ENCODE results near the gene PPP1R14B. TPM values are rescaled to one million over a fixed set of nuclear protein-coding genes. Genes with fewer than 3 reads are reported as not detected.

The PPP1R14B gene
- total and polyA plus RNA-seq, 2 of the 13 experiments (the other 11 are each of a cell fraction or from before 2014, with no cell fraction given), result 110 to 148 TPM

DNA sequence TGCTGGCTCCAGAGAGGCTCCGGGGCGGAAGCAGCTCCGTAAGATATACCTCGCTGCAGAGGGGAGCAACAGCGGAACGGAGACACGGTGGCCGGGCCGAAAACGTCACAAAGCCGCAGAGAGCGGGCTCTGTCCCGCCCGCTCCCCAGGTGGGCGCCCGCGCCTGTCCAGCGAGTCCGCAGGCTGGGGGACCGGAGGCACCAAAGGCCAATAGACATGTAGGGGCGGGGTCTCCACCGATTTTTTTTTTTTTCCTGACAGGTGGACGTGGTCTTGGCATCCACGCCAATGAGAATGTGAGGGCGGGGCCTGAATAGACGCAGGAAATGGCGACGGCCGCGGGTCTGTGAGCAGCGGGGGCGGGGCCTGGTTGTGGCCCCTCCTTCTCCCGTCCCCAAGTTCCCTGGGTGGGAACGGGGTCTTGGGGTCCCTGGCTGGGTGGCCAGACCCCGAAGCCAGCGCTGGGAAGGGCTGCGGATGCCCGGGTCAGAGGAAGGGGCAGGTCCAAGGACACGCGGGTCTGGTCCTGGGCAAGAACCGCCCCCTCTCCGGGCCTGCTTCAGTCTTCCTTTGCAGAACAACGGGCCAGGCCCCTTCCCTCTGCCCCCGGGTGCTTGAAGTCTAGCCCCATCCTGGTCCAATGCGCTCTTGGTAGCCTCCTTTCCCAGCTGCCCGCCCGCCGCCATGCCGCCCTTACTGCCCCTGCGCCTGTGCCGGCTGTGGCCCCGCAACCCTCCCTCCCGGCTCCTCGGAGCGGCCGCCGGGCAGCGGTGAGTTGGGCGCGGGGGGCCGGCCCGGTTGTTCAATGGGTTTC, 16.4 kb downstream of the PPP1R14B start, which contains the start of gene DNAJC4 (continued):
- no peak for TF ChIP-seq MLXIP (CRISPR knock-in tag; IDR thresholded peaks at IDR 0.05; ENCODE audit: borderline replicate concordance)
- TF ChIP-seq ZNF790 (CRISPR knock-in tag; IDR thresholded peaks at IDR 0.05; ENCODE audit: borderline replicate concordance), result no peak
- peak; percentile 82; the same call in 1 of the 2 replicates for TF ChIP-seq TMF1 (CRISPR knock-in tag; IDR thresholded peaks at IDR 0.05; ENCODE audit: low read depth)
- TF ChIP-seq KDM5B (CRISPR knock-in tag; IDR thresholded peaks at IDR 0.05; ENCODE audit: borderline replicate concordance), result peak; percentile 78; the same call in 1 of the 2 replicates
- TF ChIP-seq ZNF552 (CRISPR knock-in tag; IDR thresholded peaks at IDR 0.05; ENCODE audit: borderline replicate concordance), result no peak
- peak; percentile 52 for TF ChIP-seq ZEB1 (IDR thresholded peaks at IDR 0.05; ENCODE audit: insufficient replicate concordance, low read depth)
- TF ChIP-seq MBNL3 (CRISPR knock-in tag; conservative IDR thresholded peaks at IDR 0.05), result no peak
- no peak for TF ChIP-seq RBAK (CRISPR knock-in tag; IDR thresholded peaks at IDR 0.05)
- peak; percentile 56; the same call in 1 of the 2 replicates for TF ChIP-seq MYPOP (CRISPR knock-in tag; IDR thresholded peaks at IDR 0.05)
- TF ChIP-seq, protein P1, sequence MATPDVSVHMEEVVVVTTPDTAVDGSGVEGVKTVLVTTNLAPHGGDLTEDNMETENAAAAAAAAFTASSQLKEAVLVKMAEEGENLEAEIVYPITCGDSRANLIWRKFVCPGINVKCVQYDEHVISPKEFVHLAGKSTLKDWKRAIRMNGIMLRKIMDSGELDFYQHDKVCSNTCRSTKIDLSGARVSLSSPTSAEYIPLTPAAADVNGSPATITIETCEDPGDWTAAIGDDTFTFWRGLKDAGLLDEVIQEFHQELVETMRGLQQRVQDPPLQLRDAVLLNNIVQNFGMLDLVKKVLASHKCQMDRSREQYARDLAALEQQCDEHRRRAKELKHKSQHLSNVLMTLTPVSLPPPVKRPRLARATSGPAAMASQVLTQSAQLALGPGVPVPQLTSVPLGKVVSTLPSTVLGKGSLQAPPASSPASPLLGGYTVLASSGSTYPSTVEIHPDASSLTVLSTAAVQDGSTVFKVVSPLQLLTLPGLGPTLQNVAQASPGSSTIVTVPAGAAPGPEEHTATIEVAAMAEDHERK (CRISPR knock-in tag; IDR thresholded peaks at IDR 0.05; ENCODE audit: low read depth), result no peak
- TF ChIP-seq ZNF263 (CRISPR knock-in tag; IDR thresholded peaks at IDR 0.05), result 0 out of 2 replicates have a peak, but pooled peaks have one; percentile 21
- TF ChIP-seq FOSL1 (CRISPR knock-in tag; IDR thresholded peaks at IDR 0.05; ENCODE audit: borderline replicate concordance), result no peak
- no peak for TF ChIP-seq TEF (CRISPR knock-in tag; IDR thresholded peaks at IDR 0.05)
- TF ChIP-seq ZFP37 (CRISPR knock-in tag; IDR thresholded peaks at IDR 0.05; ENCODE audit: borderline replicate concordance), result no peak; the same call in 1 of the 2 replicates
- no peak for TF ChIP-seq ZNF781 (CRISPR knock-in tag; IDR thresholded peaks at IDR 0.05; ENCODE audit: borderline replicate concordance, not compliant biosample characterization)
- TF ChIP-seq ZNF44 (CRISPR knock-in tag; IDR thresholded peaks at IDR 0.05), result no peak
- no peak for TF ChIP-seq ZMYM3 (CRISPR knock-in tag; IDR thresholded peaks at IDR 0.05)
- no peak for TF ChIP-seq ZNF12 (CRISPR knock-in tag; IDR thresholded peaks at IDR 0.05)
- TF ChIP-seq MIER2 (CRISPR knock-in tag; IDR thresholded peaks at IDR 0.05), result no peak
- peak; percentile 12; the same call in 1 of the 2 replicates for TF ChIP-seq ZNF776 (CRISPR knock-in tag; IDR thresholded peaks at IDR 0.05)
- TF ChIP-seq ZNF850 (CRISPR knock-in tag; conservative IDR thresholded peaks at IDR 0.05), result no peak
- TF ChIP-seq ZBTB34 (CRISPR knock-in tag; IDR thresholded peaks at IDR 0.05), result peak; percentile 75; the same call in 1 of the 2 replicates

Measured in HepG2 (cell line).